RWPE1 (cell line): ENCODE data around the gene NOX5.
"Not testable (repeated sequence)": the region's sequence is repeated elsewhere in the genome, so short reads cannot be mapped to it uniquely, and the experiment has no call there.

Experiments used
- CTCF ChIA-PET: fragments of 350-600 bp; sonication (Branson Sonifier 250); formaldehyde crosslinking; extraction: SDS; loops from one replicate; lab custom pipeline; 2021; lab: Yijun Ruan, JAX
- POLR2A ChIA-PET: fragments of 400-600 bp; formaldehyde crosslinking; extraction: SDS; loops from one replicate; lab custom pipeline; 2020; ENCODE audit warnings: antibody characterized with exemption; ENCODE audit not compliant: low non-redundant PET; lab: Yijun Ruan, JAX
- DNase-seq: peaks from one replicate; pipeline ENCODE4 v3.0.0; 2012; ENCODE audit warnings: low spot score
- H3K27ac ChIP-seq: fragments of 450-650 bp; 2 replicates; pipeline ENCODE4 v1.5.1; 2017
- TF ChIP-seq, protein P1 (sequence below): fragments of 450-650 bp; conservative IDR thresholded peaks from 2 replicates; pipeline ENCODE4 v1.5.1; 2017; ENCODE audit warnings: low read depth, mild to moderate bottlenecking

NOX5 gene, protein sequence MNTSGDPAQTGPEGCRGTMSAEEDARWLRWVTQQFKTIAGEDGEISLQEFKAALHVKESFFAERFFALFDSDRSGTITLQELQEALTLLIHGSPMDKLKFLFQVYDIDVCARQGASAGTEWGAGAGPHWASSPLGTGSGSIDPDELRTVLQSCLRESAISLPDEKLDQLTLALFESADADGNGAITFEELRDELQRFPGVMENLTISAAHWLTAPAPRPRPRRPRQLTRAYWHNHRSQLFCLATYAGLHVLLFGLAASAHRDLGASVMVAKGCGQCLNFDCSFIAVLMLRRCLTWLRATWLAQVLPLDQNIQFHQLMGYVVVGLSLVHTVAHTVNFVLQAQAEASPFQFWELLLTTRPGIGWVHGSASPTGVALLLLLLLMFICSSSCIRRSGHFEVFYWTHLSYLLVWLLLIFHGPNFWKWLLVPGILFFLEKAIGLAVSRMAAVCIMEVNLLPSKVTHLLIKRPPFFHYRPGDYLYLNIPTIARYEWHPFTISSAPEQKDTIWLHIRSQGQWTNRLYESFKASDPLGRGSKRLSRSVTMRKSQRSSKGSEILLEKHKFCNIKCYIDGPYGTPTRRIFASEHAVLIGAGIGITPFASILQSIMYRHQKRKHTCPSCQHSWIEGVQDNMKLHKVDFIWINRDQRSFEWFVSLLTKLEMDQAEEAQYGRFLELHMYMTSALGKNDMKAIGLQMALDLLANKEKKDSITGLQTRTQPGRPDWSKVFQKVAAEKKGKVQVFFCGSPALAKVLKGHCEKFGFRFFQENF

DNA sequence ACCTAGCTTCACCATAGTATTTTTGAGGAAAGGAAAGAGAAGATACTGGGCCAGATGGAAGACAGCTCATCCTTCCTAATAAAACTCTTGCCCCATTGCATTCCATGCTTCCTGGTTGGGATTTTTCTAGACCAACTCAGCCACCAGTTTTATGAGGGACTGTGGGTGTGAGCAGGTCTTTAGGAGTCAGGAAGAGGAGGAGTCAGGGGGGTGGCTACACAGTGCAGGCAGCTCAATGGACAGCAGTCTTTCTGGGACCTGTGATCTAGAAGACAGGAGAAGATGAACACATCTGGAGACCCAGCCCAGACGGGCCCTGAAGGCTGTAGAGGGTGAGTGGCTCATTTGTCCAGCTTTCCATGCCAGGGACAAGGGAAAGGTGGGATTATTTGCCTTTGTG lies at the start of gene NOX5:
Gene NOX5, plus strand, starts transcription at position 242 of the 400 bp plus-strand sequence. Its CDS starts 41 bp downstream, at position 283.
- DNase-seq, result peak; percentile 45
- no peak within 1 kb of the TSS for H3K27ac ChIP-seq
- ChIA-PET CTCF (no interaction called here), POLR2A (no interaction called here)
- TF ChIP-seq, protein P1, sequence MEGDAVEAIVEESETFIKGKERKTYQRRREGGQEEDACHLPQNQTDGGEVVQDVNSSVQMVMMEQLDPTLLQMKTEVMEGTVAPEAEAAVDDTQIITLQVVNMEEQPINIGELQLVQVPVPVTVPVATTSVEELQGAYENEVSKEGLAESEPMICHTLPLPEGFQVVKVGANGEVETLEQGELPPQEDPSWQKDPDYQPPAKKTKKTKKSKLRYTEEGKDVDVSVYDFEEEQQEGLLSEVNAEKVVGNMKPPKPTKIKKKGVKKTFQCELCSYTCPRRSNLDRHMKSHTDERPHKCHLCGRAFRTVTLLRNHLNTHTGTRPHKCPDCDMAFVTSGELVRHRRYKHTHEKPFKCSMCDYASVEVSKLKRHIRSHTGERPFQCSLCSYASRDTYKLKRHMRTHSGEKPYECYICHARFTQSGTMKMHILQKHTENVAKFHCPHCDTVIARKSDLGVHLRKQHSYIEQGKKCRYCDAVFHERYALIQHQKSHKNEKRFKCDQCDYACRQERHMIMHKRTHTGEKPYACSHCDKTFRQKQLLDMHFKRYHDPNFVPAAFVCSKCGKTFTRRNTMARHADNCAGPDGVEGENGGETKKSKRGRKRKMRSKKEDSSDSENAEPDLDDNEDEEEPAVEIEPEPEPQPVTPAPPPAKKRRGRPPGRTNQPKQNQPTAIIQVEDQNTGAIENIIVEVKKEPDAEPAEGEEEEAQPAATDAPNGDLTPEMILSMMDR, result no peak

DNA sequence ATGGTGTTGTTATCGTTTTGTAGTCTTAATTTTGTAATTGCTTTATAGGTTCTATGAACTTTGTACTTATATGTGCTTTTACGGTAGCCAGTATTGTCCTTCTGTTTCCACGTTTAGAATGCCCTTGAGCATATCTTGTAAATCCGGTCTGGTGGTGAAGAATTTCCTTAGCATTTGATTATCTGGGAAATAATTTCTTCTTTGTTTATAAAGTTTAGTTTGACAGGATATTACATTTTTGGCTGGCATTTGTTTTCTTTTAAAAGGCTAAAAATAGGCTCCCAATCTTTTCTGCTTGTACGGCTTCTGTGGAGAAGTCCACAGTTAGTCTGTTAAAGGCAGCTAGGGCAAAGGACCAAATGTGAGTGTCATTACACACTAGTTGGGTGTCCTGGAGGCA lies 47.5 kb upstream of the NOX5 start:
- POLR2A ChIA-PET, result no interaction called here
- CTCF ChIA-PET, result no interaction called here
- H3K27ac ChIP-seq, result no peak overlapping the region
- DNase-seq, result no peak
- TF ChIP-seq, protein P1, result no peak

DNA sequence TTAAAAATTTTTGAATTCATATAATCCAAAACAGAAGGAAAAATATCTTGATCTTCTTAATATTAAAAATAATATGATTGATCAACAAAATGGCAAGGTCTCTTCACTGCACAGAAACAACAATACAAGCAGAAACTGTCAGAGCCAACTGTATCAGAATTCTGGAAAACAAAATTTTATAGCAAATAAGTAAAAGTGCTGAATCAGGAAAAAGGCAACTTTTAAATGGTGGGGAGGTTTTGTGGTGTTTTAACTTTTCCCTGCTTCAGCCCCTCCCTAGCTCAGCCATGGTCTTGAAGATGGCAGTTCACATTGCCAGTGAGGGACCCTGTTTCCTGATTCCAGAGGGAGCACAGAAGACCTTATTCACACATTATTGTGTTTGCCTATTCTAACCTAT lies 46.5 kb upstream of the NOX5 start:
- CTCF ChIA-PET, result no interaction called here

DNA sequence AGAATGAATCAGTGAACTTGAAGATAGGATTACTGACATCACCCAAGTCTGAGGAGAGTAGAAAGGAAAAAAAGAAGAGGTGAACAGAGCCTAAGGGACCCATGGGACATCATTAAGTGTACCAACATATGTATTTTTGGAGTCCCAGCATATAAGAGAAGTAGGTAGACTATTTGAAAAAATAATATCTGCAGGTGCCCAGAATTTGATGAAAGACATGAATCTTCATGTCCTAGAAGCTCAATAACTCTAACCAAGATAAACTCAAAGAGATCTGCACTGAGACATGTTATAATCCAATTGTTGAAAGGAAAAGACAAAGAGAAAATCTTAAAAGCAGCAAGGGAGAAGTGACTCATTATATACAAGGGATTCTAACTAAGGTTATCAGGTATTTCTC lies 45.2 kb upstream of the NOX5 start:
- H3K27ac ChIP-seq, result no peak overlapping the region
- DNase-seq, result no peak
- POLR2A ChIA-PET, result no interaction called here
- TF ChIP-seq, protein P1, result no peak
- CTCF ChIA-PET, result interaction anchor here (0.7 kb wide), 1 partner anchor 94 kb away, joined by 3 read pairs; no protein-coding TSS in a partner anchor

More for the DNA sequence above, 46.5 kb upstream of the NOX5 start:
- no peak overlapping the region for H3K27ac ChIP-seq
- POLR2A ChIA-PET, result no interaction called here
- no peak for DNase-seq
- TF ChIP-seq, protein P1, result no peak

DNA sequence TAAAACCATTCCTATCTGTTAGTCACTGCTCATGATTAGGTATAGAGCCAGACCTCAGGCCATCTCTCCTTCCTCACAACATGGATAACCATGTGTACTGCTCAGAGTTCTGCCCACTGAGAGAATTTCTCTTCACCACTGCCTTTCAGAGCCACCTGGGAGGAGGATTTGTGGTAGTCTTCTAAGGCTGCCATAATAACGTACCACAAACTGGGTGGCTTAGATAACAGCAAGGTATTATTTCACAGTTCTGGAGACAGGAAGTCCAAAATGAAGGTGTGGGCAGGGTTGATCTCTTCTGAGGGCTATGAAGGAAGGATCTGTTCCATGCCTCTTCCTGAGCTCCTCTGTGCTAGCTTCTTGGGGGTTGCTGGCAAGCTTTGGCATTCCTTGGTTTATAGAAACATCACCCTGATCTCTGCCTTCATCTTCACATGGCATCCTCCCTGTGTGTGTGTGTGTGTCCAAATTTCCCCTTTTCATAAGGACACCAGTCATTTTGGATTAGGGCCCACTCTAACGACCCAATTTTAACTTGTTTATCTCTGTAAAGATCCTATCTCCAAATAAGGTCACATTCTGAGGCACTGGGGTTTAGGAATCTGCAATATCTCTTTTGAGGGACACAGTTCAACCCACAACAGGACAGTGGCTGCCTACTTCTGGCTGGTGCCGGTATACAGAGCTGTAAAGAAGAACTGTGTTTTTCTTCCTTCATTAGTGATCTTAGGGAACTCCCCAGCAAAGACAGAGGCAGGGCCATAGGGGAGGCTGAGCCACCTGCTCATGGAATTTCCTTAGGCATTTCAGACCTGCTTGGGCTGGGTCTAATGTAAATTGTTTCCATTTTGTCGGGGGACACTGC lies 42.1 kb upstream of the NOX5 start:
- ChIA-PET POLR2A (no interaction called here), CTCF (interaction anchor here (0.6 kb wide), 1 partner anchor 24 kb away, joined by 4 read pairs; no protein-coding TSS in a partner anchor)
- TF ChIP-seq, protein P1, result no peak
- DNase-seq, result no peak
- no peak overlapping the region for H3K27ac ChIP-seq

DNA sequence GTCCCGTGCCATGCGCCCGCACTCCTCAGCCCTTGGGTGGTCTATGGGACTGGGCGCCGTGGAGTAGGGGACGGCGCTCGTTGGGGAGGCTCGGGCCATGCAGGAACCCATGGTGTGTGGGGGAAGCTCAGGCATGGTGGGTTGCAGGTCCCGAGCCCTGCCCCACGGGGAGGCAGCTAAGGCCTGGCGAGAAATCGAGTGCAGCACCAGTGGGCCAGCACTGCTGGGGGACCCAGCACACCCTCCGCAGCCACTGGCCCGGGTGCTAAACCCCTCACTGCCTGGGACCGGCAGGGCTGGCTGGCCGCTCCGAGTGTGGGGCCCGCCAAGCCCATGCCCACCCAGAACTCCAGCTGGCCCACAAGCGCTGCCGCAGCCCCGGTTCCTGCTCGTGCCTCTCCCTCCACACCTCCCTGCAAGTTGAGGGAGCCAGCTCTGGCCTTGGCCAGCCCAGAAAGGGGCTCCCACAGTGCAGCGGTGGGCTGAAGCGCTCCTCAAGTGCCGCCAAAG lies 38.8 kb upstream of the NOX5 start:
- CTCF ChIA-PET, result not testable (repeated sequence)

DNA sequence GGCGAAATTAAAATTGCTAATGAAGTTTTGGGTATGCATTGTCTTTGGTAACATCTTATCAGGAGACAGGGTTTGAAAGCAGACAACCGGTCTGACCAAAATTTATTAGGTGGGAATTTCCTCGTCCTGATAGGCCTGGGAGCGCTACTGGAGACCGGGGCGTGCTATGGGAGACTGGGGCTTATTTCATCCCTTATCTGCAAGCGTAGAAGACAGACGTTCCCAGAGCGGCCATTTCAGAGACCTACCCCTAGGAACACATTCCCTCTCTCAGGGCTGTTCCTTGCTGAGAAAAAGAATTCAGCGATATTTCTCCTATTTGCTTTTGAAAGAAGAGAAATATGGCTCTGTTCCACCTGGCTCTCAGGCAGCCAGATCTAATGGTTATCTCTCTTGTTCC lies 37.1 kb upstream of the NOX5 start:
- H3K27ac ChIP-seq, POLR2A ChIA-PET, DNase-seq: not testable (repeated sequence)
- CTCF ChIA-PET, result interaction anchor here (0.7 kb wide), 1 partner anchor 1423 kb away, joined by 3 read pairs; no protein-coding TSS in a partner anchor

More for the DNA sequence above, 38.8 kb upstream of the NOX5 start:
- H3K27ac ChIP-seq, POLR2A ChIA-PET, DNase-seq: not testable (repeated sequence)
